Adrenal gland (tissue), 5 donors: ENCODE measurements around the gene GFRA1.

ENCODE experiments used
- CTCF ChIP-seq, 6 experiments: fragments of 450-650 bp in 4 of 6; fragments of 200-600 bp in 2 of 6; sonication (generic) in 1 of 6; IDR thresholded peaks; 1 replicate in 5 of 6; 2 replicates in 1 of 6; pipeline versions ENCODE4 v1.5.1 to v1.8.0; 2016 to 2021; ENCODE audit warnings: antibody characterized with exemption in 6 of 6, mild to moderate bottlenecking in 2 of 6, moderate library complexity in 1 of 6
- POLR2A ChIP-seq, 2 donors: fragments of 450-650 bp; IDR thresholded peaks; one replicate each; pipeline ENCODE4 v1.6.1; 2017; ENCODE audit warnings: antibody characterized with exemption in 2 of 2, mild to moderate bottlenecking in 2 of 2, moderate library complexity in 1 of 2
- donor health status: DM: no; HTN: no; CAD: no.

- TF ChIP-seq CTCF (IDR thresholded peaks at IDR 0.05) = no peak
- TF ChIP-seq POLR2A (IDR thresholded peaks at IDR 0.05) = no peak
These were observed 26.7 kb downstream of the GFRA1 start for GRCh38 chr10:116246263-116246662.
